SH-SY5Y (cell line): Measurements from ENCODE around the gene MC1R.

ENCODE experiments used
- GATA2 ChIP-seq: IDR thresholded peaks from 2 replicates; pipeline ENCODE4 v1.6.1; 2011; ENCODE audit warnings: mild to moderate bottlenecking, low read depth, low read length
- GATA3 ChIP-seq: IDR thresholded peaks from 2 replicates; pipeline ENCODE4 v1.6.1; 2011; ENCODE audit warnings: low read depth, mild to moderate bottlenecking, low read length, moderate library complexity

DNA sequence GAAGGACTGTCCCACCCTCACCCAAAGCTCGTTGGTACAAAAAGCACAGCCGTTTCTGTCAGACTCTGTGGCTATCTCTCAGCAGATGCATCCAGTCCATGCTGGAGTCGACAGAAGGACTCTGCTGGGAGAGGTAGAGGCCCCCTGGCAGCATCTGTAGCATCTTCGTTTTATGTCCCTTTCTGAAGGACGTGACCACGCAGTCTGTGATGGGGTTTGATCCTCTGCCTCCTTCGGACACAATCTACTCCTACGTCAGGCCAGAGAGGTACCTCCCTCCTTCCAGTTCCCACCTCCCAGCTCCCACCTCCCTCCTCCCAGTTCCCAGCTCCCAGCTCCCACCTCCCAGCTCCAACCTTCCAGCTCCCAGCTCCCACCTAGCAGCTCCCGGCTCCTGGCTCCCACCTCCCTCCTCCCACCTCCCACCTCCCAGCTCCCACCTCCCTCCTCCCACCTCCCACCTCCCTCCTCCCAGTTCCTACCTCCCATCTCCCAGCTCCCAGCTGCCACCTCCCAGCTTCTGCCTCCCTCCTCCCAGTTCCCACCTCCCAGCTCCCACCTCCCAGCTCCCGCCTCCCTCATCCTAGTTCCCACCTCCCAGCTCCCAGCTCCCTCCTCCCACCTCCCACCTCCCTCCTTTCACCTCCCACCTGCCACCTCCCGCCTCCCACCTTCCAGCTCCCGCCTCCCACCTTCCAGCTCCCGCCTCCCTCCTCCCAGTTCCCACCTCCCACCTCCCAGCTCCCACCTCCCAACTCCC, 11.4 kb upstream of the MC1R start:
- TF ChIP-seq GATA2 = no peak
- no peak for TF ChIP-seq GATA3
